IPS-15b (cell line): ENCODE results near the gene KLF4.
A peak's percentile ranks its signal among the peaks of the same experiment; 100 is the strongest.

Experiments
- H3K27me3 ChIP-seq: one replicate; pipeline ENCODE4 v1.6.1; 2013; ENCODE audit warnings: low read length; ENCODE audit not compliant: control insufficient read depth, insufficient read depth
- H3K36me3 ChIP-seq: one replicate; pipeline ENCODE4 v1.6.1; 2013; ENCODE audit warnings: low read length; ENCODE audit not compliant: control insufficient read depth, insufficient read depth
- H3K4me1 ChIP-seq: one replicate; pipeline ENCODE4 v1.6.1; 2013; ENCODE audit warnings: mild to moderate bottlenecking, low read length; ENCODE audit not compliant: control insufficient read depth, insufficient read depth
- H3K4me3 ChIP-seq: one replicate; pipeline ENCODE4 v1.5.1; 2013; ENCODE audit warnings: low read depth, low read length
- H3K9ac ChIP-seq: one replicate; pipeline ENCODE4 v1.6.1; 2013; ENCODE audit warnings: low read depth, mild to moderate bottlenecking, low read length
- H3K9me3 ChIP-seq: one replicate; pipeline ENCODE4 v1.6.1; 2013; ENCODE audit warnings: mild to moderate bottlenecking, low read length; ENCODE audit not compliant: control insufficient read depth, insufficient read depth

KLF4 gene

DNA sequence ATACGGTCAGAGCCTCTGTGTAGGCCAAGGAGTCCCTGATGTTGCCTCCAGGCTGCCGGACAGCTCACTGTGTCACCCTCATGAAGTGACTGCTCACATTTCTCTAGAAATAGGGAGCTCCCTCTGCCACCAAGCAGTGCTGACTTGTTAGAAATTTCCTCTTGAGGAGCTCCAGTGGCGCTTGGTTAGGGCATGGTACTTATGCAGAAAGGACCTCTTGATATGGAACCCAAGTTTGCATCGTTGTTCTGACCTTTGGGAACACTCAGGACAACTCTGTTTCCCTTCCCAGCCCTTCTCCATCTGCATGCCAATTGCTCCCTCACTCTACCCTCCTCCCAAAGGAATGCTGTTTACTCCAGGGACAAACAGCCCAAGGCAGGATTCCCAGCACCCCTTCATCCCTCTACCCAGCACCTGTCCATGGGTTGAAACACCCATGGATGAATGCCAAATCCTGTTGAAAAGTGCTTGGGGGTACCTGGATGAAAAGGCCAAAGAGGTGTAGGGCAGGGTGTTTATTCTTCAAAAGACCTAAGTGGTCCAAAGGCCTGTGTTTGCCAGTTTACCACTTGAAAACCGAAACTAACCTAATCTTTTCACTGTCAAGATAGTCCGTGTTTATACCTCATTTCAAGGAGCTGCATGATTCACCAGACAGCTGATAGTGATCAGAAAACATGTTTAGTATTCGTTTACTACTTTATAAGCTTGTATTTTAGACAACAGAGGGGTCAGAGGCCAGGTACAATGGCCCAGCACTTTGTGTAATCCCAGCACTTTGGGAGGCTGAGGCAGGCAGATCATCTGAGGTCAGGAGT is 51.1 kb downstream of the KLF4 start:
- Histone ChIP-seq H3K9ac (peak overlapping the region; percentile 3), H3K4me3 (no peak overlapping the region), H3K27me3 (no peaks in the 10 kb centered on the region), H3K9me3 (no peaks in the 10 kb centered on the region), H3K4me1 (peaks cover 4% of the 10 kb centered on the region), H3K36me3 (no peaks in the 10 kb centered on the region)

DNA sequence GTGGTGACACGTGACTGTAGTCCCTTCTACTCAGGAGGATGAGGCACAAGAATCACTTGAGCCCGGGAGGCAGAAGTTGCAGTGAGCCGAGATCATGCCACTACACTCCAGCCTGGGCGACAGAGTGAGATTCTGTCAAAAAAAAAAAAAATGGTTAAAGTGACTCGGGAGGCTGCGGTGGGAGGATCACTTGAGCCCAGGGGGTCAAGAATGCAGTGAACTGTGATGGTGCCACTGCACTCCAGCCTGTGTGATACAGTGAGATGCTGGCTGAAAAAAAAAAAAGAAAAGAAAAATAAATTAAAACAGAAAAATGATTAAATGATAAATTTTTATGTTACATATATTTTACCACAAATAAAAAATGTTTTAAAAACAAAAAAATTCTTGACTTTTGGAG is 51.9 kb downstream of the KLF4 start:
- no peaks in the 10 kb centered on the region for H3K27me3 ChIP-seq
- H3K9ac ChIP-seq, result no peak overlapping the region
- peaks cover 4% of the 10 kb centered on the region for H3K4me1 ChIP-seq
- H3K36me3 ChIP-seq, result no peaks in the 10 kb centered on the region
- no peak overlapping the region for H3K4me3 ChIP-seq
- no peaks in the 10 kb centered on the region for H3K9me3 ChIP-seq

DNA sequence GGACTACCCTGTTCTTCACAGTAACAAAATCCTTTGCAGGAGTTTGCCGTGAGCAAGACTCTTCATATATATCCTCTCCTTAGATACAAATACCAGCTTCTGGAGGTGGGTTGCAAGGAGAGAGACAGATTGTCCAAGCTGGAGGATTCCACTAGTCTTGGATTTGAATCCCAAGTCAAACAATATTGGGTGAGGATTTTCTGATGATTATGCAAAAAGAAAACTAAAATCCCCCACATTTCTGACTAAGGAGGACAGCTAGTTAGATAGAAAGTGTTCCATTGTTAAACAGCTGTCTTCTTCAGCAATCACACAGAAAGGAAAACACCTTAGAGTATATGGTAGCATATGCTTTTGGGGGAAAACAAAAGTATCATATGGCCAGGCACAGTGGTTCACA is 54.2 kb downstream of the KLF4 start:
- H3K9ac ChIP-seq, result no peak overlapping the region
- H3K27me3 ChIP-seq, result no peaks in the 10 kb centered on the region
- no peaks in the 10 kb centered on the region for H3K36me3 ChIP-seq
- no peak overlapping the region for H3K4me3 ChIP-seq
- H3K9me3 ChIP-seq, result no peaks in the 10 kb centered on the region
- H3K4me1 ChIP-seq, result peaks cover 2% of the 10 kb centered on the region
